ENCODE measurements around the gene SNX13. TPM values are rescaled to one million over a fixed set of nuclear protein-coding genes. Genes with fewer than 3 reads are reported as not detected.

SNX13 gene
- total and polyA plus RNA-seq, 2 of the 4 experiments (the other 2 are of a cell fraction): 9.0 to 24.9 TPM

GRCh38 chr7:17952387-17952786 lies 12.1 kb upstream of the SNX13 start:
- Histone ChIP-seq H4K20me1 (ENCODE audit: insufficient read depth, low read length) (no peaks in the 10 kb centered on the region), H3K23ac (ENCODE audit: low read depth, low read length) (no peak overlapping the region), H3K4me2 (ENCODE audit: low read depth, low read length) (no peak overlapping the region), H4K8ac (ENCODE audit: low read depth in 2 of 2, low read length in 2 of 2) (no peak overlapping the region), H3K9me1 (ENCODE audit: insufficient read depth, low read length) (no peaks in the 10 kb centered on the region), H3K36me3 (ENCODE audit: control insufficient read depth, insufficient read depth, low read length) (no peaks in the 10 kb centered on the region), H3K27me3 (ENCODE audit: control insufficient read depth, insufficient read depth, low read length) (no peaks in the 10 kb centered on the region), H3K9ac (ENCODE audit: low read depth, low read length) (no peak overlapping the region), H3K18ac (ENCODE audit: low read depth, low read length) (no peak overlapping the region), H3K14ac (replicated peaks; ENCODE audit: low read depth, low read length) (no peak overlapping the region), H4K5ac (ENCODE audit: low read depth, low read length) (no peak overlapping the region), H2BK20ac (ENCODE audit: low read depth, low read length) (no peak overlapping the region), H3K4ac (ENCODE audit: low read depth, low read length) (no peak overlapping the region), H2AK9ac (replicated peaks; ENCODE audit: low read depth, low read length, poor library complexity) (no peak overlapping the region), H2BK120ac (ENCODE audit: low read depth, low read length) (no peak overlapping the region), H3K56ac (ENCODE audit: extremely low read depth, insufficient read depth, low read length) (no peak overlapping the region), H3K4me3 (ENCODE audit: insufficient read depth, low read depth, low read length) (no peak overlapping the region), H2AFZ (replicated peaks; ENCODE audit: low read length, poor library complexity) (no peak overlapping the region), H3K9me3 (ENCODE audit: control insufficient read depth, insufficient read depth, low read length) (no peaks in the 10 kb centered on the region), H4K91ac (ENCODE audit: insufficient read depth, low read depth, low read length) (no peak overlapping the region), H2AK5ac (ENCODE audit: low read depth, low read length) (no peak overlapping the region), H3K27ac (ENCODE audit: insufficient read depth, low read length) (no peak overlapping the region), H3K79me1 (ENCODE audit: low read depth in 1 of 2, low read length in 2 of 2) (no peaks in the 10 kb centered on the region), H2BK5ac (ENCODE audit: low read depth, low read length, poor library complexity, severe bottlenecking) (no peak overlapping the region), H2BK15ac (ENCODE audit: low read depth, low read length) (no peak overlapping the region), H3K4me1 (ENCODE audit: control insufficient read depth, insufficient read depth, low read length) (0 out of 2 replicates have a peak, but pooled peaks cover 1% of the 10 kb centered on the region)
- in situ Hi-C loops (cut with MboI; ENCODE audit: low sequenced_read_pairs) (no loop called here), intact Hi-C loops (cut with micrococcal nuclease) (no loop called here), dilution Hi-C loops (cut with HindIII; ENCODE audit: low sequenced_read_pairs, unreplicated experiment) (no loop called here)
- TF ChIP-seq MAZ (IDR thresholded peaks at IDR 0.05; ENCODE audit: borderline replicate concordance, low read depth, low read length) (no peak), FOS (IDR thresholded peaks at IDR 0.05; ENCODE audit: low read depth, low read length) (no peak), POLR2A (IDR thresholded peaks at IDR 0.05; ENCODE audit: low read depth, low read length) (no peak), NFE2L2 (IDR thresholded peaks at IDR 0.05; ENCODE audit: low read depth, low read length) (no peak), MAFK (IDR thresholded peaks at IDR 0.05; ENCODE audit: low read depth, low read length) (no peak), MXI1 (IDR thresholded peaks at IDR 0.05; ENCODE audit: borderline replicate concordance, low read depth, low read length) (no peak), RAD21 (IDR thresholded peaks at IDR 0.05; ENCODE audit: low read length) (no peak), SMC3 (IDR thresholded peaks at IDR 0.05; ENCODE audit: low read depth, low read length) (no peak), RCOR1 (IDR thresholded peaks at IDR 0.05; ENCODE audit: insufficient replicate concordance, low read length) (no peak), ELK1 (IDR thresholded peaks at IDR 0.05; ENCODE audit: borderline replicate concordance, low read depth, low read length) (no peak), CTCF (conservative IDR thresholded peaks at IDR 0.05; ENCODE audit: low read depth, low read length) (no peak), CHD1 (IDR thresholded peaks at IDR 0.05; ENCODE audit: low read depth, low read length) (no peak), CEBPB (IDR thresholded peaks at IDR 0.05; ENCODE audit: low read depth, low read length) (no peak), BHLHE40 (IDR thresholded peaks at IDR 0.05; ENCODE audit: low read depth, low read length) (no peak), USF2 (IDR thresholded peaks at IDR 0.05; ENCODE audit: low read depth, low read length) (no peak), RFX5 (IDR thresholded peaks at IDR 0.05; ENCODE audit: low read depth, low read length) (no peak)
- no TSS peak for BruUV-seq (replicated peaks)
- CTCF ChIA-PET: interaction anchor here (0.6 kb wide), 1 partner anchor 1044 kb away, joined by 3 read pairs; no protein-coding TSS in a partner anchor
- no CpG with 5 or more reads among the region's 2 CpGs for WGBS, 2 experiments (ENCODE audit: extremely low coverage in 2 of 2, insufficient read length in 1 of 2)
- POLR2A ChIA-PET (ENCODE audit: unreplicated experiment): no interaction called here
- ATAC-seq (ENCODE audit: low read depth) (no peak), DNase-seq (no peak)
